Measurements from ENCODE around the gene DDX51.
"Not testable (repeated sequence)": the region's sequence is repeated elsewhere in the genome, so short reads cannot be mapped to it uniquely, and the experiment has no call there.

Gene DDX51

GRCh38 chr12:132152953-132153352 is 8.8 kb upstream of the DDX51 start:
- no peak for FAIRE-seq

GRCh38 chr12:132152411-132152821 is 8.3 kb upstream of the DDX51 start:
- no peak for FAIRE-seq

GRCh38 chr12:132151766-132152410 is 7.8 kb upstream of the DDX51 start:
- no peak for FAIRE-seq

- no peak for FAIRE-seq
Measured at GRCh38 chr12:132151145-132151765, 7.1 kb upstream of the DDX51 start.

GRCh38 chr12:132150780-132151144 is 6.6 kb upstream of the DDX51 start:
- FAIRE-seq = no peak

- FAIRE-seq = not testable (repeated sequence)
Measured at GRCh38 chr12:132149526-132149925, 5.4 kb upstream of the DDX51 start.

GRCh38 chr12:132148368-132149045 is 4.4 kb upstream of the DDX51 start:
- no peak for FAIRE-seq

GRCh38 chr12:132147423-132148367 is 3.6 kb upstream of the DDX51 start:
- FAIRE-seq = no peak

- no peak for FAIRE-seq
Measured at GRCh38 chr12:132146772-132147422, 2.8 kb upstream of the DDX51 start.

- FAIRE-seq = no peak
Measured at GRCh38 chr12:132146098-132146497, 2.0 kb upstream of the DDX51 start.

GRCh38 chr12:132145334-132145733 is 1.2 kb upstream of the DDX51 start:
- no peak for FAIRE-seq

GRCh38 chr12:132144810-132145168 is 670 bp upstream of the DDX51 start:
- no peak for FAIRE-seq

- FAIRE-seq = no peak
Measured at GRCh38 chr12:132143336-132144071, 615 bp downstream of the DDX51 start.

GRCh38 chr12:132142679-132143335 is 1.3 kb downstream of the DDX51 start:
- no peak for FAIRE-seq

GRCh38 chr12:132141976-132142678 is 2.0 kb downstream of the DDX51 start:
- no peak for FAIRE-seq

- FAIRE-seq = no peak
Measured at GRCh38 chr12:132140918-132141841, 2.9 kb downstream of the DDX51 start.

GRCh38 chr12:132140501-132140900 is 3.6 kb downstream of the DDX51 start:
- FAIRE-seq = no peak

GRCh38 chr12:132139912-132140311 is 4.2 kb downstream of the DDX51 start:
- no peak for FAIRE-seq
